HL-60/S4 treated with retinoic acid at 250 ng/mL for 4 days and 3 days (cell line): ENCODE measurements around the gene LY6G6F.
"Not testable (repeated sequence)": the region's sequence is repeated elsewhere in the genome, so short reads cannot be mapped to it uniquely, and the experiment has no call there.

Experiments used
- in situ Hi-C: fragments of 300-500 bp; cut with MboI; formaldehyde crosslinking; loops from 2 replicates; pipeline ENCODE4 v1.7.0; 2022; ENCODE audit warnings: low sequenced_read_pairs

Gene LY6G6F

DNA sequence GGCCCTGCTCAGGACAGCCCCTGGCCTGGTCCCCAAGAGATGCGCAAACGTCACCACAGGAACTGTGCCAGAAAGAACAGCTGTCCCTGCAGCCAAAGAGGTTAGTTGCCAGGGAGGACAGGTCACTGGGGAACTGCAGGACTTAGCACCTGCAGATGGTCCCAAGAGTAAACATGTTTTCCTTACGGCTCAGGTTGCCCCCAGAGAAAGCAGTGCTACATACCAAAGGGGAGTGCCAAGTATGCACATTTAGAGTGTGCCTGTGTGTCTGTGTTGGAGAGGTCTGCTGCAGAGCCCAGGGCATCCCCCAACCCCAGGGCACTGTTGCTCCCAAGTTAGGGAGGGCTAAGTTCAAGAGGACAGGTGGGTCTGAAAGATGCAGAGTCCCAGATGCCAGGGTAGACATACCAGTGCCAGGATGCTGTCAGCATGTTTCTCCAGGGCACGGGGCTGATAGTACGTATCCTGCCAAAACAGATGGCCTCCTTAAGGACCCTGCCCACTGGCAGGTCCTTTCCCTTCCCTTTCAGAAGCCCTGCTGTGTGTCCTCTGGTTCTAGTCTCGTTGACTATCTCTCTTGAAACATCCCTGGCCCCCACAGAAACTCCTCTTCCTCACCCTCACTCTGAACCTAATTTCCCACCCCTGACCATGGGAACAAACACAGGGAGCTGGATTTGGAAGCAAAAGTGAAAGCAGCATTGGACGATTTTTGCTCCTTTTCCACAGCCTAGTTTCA lies 4.8 kb upstream of the LY6G6F start:
- in situ Hi-C loops, result no loop called here

DNA sequence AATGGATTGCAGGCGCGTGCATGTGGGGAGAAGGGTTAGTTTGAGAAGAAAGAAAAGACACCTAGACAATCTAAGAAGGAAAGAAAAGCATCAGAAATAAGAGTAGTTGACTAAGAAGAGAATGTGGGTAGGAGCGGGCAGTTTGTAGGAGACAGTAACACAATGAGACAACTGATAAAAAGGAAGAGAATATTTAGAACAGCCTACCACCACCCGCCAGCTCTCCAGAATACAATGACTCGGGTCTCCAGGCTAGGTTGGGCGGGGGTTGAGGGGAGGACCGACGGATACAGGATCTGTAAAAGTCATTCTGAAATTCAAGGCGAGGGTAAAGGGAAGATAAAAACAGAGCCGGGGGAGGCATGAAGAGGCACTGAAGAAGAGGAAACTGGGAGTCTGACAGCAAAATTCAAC lies 4.3 kb upstream of the LY6G6F start:
- in situ Hi-C loops, result no loop called here

DNA sequence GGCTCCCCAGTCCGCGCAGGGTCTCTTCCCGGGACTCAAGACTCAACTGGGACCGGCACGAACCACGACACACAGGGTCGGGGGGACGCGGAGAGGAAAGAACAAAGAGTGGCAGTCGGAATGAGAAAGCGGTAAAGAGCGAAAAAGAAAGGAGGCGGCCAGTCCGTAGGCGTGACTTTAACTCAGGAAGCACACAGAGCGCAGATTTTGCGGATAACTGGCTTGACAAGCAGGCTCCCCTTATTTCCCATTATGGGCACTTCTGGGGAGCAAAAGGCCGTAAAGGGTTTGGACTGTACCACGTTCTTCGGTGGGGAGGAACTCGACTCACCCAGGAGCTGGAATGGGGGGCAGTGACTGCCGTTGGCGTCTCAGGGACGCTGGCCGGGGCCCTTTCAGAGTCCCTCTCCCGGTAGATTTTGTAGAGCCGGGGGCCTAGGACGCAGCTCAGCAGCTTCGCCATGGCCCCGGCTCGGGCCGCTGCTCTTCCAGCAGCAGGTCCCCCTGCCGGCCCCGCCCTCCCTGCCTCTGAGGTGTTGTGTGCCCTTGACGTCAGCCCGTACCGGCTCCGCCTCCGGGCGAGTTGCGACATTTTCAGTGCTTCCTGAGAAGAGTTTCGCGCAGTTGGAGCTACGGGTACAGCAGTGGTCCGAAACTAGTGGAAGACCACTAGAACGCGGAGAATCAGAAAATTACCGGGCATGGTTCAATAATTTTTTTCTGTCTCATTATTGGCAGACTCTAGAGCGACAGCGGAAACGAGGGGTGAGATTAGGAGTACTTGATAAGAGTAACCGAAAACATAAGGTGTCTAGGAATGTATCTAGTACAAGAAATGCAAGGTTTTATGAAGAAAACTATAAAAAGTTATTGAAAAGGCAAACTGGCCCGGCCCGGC lies 3.6 kb upstream of the LY6G6F start, which contains the start of gene ABHD16A:
Gene ABHD16A (minus strand): TSS at position 506 of the 898 bp plus-strand sequence. CDS start 43 bp downstream, at position 463.
- in situ Hi-C loops, result no loop called here

DNA sequence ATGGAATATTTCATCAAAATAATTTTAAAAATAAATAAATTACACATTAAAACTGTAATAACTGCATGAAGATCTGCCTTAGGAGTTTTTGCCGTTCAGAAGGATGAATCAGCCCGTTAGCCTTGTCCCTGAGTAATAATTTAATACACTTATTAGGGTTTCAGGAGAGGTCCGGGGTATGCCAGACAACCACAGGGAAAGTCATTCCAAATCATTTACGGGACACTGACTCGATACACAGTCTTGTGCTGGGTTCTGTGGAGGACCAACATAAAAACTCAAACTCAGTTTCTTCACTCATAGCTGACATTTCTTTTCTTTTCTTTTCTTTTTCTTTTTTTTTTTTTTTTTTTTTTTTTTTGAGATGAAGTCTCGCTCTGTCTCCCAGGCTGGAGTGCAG lies 735 bp upstream of the LY6G6F start:
- in situ Hi-C loops, result no loop called here

DNA sequence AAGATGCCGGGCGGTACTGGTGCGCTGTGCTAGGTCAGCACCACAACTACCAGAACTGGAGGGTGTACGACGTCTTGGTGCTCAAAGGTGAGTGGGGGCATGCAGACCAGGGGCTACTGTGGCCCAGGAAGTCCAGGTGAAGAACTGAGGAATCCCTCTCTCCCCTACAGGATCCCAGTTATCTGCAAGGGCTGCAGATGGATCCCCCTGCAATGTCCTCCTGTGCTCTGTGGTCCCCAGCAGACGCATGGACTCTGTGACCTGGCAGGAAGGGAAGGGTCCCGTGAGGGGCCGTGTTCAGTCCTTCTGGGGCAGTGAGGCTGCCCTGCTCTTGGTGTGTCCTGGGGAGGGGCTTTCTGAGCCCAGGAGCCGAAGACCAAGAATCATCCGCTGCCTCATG lies 1.0 kb downstream of the LY6G6F start:
- in situ Hi-C loops, result no loop called here

DNA sequence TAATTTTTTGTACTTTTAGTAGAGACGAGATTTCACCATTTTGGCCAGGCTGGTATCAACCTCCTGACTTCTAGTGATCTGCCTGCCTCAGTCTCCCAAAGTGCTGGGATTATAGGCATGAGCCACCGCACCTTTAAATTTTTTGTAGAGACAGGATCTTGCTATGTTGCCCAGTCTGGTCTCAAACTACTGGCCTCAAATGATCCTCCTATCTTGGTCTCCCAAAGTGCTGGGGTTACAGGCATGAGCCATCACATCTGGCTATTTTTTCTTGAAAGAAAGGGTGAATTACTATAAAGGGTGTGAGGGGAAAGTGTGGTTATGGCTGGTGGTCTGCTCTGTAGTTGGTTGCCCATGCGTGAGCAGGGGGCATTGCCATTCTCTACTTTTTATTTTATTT lies 1.6 kb downstream of the LY6G6F start:
- in situ Hi-C loops, result no loop called here

DNA sequence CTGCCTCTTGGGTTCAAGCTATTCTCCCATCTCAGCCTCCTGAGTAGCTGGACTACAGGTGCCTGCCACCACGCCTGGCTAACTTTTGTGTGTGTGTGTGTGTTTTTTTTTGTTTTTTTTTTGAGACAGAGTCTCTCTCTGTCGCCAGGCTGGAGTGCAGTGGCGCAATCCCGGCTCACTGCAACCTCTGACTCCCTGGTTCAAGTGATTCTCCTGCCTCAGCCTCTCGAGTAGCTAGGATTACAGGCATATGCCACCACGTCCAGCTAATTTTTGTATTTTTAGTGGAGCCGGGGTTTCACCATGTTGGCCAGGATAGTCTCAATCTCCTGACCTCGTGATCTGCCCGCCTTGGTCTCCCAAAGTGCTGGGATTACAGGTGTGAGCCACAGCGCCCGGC lies 2.5 kb downstream of the LY6G6F start:
- in situ Hi-C loops, result not testable (repeated sequence)

DNA sequence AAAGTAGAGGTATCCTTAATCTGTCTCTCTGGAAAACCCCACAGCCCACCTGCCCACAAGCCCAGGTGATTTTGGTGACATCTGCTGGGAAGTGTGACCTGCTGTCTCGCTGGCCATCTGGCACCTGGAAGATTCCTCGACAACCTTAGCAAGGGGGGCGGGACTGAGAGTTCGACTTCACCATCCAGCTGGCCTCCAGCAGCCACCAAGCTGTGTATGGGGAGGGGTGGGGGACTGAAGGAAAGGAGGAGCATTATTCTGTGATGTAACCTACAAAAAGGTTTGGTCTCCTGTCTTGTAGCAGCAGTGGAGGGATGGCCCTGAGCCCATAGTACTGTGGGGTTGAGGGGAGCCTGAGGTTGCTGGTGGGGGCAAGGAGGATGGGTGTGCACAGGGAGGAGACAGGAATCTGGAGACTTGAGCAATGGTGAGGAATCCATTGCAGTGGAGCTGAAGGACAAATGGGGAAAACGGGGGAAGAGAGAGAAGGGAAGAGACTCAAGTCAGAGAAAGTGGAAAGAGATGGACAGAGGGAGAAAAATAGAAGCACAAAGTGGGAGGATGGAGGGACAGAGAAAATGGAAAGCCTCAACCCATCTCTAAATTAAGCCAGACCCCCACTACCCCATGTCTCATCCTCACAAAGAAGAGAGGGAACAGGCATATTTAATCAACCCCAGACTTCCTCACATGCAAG lies 4.0 kb downstream of the LY6G6F start:
- in situ Hi-C loops, result no loop called here

DNA sequence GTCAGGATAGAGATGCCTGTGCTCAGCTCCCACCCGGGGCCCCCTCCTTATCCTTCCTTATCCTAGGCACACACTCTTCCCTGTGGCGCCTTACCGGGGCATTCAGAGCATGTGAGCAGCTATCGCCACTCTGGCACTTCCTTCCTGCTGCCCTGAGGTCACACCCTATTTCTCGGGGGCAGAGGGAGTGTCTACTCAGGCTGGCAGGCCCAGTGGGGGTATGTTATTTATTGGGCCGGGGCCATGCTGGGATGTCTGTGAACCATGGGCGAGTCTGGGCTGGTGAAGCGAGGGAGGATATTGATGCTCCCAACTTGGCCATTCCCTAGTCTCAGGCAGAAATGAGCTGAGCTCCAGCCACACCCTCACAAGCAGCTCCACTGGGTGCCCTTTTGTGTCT lies 4.6 kb downstream of the LY6G6F start:
- in situ Hi-C loops, result no loop called here

DNA sequence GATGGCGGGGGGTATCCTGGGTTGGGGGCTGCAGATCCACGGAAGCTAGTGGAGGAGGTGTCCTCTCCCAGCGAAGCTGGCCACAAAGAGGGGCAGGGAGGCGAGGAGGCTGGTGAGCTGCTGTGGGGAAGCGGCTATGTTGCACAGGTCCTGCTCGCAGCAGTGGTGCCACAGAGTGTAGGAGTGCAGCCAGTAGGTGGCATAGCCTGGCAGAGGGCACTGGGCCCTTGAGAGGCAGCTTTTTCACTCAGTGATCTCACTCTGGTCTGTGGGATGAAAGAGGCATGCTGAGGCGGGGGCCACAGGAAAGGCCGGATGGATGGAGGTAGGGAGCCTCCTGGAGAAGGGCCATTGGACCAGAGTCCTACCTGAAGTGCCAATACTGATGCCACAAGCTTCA lies 5.6 kb downstream of the LY6G6F start:
- in situ Hi-C loops, result no loop called here

DNA sequence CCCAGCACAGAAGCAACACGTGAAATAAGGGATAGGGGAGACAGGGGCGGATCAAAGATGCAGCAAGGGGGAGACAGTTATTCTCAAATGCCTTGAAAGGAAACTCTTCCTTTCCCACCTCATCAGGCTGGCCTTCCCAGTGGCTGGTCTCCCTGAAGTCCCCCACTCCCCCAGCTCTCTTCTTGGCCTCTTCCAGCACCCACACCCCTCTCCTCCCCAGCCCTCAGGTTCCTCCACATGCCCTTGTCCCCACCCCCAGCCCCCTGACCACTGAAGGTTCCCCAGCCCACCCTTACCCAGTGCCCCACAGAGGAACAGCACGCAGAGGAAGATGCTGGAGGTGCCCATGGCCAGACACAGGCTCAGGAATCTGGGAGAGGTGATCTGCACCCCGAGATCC lies 6.8 kb downstream of the LY6G6F start:
- in situ Hi-C loops, result no loop called here

DNA sequence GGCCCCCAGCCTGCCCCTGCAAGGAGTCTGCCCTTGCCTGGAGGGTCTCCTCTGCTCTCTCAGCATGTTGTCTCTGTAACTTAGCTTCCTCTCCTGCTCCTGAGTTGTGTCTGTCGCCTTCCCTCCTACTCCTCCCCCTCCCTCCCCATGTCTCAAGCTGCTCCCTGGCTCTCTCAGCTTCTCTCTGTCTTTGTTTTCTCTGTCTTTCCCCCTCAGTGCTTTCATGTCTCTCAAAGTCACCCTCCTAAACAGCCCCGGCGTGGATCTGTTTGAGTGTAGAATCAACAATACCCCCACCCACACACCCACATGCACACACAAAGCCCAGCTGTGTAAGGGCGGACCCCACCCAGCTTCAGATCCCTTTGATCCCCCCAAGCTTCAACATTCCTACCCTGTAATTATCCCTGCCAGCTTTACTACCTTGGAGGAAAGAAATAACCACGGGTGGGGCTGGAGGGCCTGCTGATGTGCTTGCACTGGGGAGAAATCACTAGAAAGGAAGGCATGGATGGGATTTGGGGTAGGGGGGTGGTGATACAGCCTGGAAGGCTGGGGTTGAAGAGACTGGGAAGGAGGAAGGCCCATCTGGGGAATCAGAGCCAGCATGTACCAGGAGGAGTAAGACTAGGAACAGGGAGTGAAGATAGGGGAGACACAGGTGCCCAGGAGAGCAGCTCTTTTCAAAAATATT lies 7.5 kb downstream of the LY6G6F start:
- in situ Hi-C loops, result no loop called here

DNA sequence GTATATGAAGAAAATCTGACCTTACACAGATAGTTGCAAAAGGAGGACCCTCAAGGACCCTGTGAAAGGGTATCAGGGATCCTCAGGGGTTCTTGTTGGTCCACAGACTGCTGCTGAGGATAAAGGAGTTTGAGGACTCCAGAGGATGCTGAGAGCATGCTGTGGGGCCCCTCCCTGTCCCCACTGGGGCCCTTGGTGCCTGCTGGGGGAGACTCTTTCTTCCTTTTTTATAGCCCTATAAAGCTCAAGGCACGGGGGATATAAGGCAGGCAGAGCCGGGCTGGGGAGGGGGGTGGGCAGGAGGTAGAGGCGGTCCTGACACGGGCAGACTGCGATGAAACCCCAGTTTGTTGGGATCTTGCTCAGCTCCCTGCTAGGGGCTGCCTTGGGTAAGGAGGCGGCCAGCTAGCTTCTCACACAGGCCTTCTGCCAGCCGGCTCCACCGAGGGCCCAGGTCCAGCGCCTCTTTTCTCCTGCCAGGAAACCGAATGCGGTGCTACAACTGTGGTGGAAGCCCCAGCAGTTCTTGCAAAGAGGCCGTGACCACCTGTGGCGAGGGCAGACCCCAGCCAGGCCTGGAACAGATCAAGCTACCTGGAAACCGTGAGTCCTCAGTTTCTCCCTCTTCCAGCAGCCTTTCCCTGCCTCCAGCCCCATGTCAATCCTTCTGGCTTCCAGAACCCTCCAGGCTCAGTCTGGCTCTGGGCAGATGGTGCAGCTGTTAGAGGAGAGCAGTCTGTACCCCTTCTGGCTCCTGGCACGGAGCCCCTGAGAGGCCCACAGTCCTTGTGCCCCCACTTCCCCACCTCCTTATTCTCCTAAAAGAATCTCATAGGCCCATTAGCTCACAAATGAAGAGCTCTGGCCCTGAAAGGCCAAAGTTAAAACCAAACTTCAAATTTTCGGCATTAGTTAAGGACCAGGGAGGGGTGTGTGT lies 8.6 kb downstream of the LY6G6F start, which contains the start of gene LY6G6D:
Gene LY6G6D (plus strand): TSS at position 327 of the 937 bp plus-strand sequence. CDS start 8 bp downstream, at position 335.
- in situ Hi-C loops, result no loop called here

DNA sequence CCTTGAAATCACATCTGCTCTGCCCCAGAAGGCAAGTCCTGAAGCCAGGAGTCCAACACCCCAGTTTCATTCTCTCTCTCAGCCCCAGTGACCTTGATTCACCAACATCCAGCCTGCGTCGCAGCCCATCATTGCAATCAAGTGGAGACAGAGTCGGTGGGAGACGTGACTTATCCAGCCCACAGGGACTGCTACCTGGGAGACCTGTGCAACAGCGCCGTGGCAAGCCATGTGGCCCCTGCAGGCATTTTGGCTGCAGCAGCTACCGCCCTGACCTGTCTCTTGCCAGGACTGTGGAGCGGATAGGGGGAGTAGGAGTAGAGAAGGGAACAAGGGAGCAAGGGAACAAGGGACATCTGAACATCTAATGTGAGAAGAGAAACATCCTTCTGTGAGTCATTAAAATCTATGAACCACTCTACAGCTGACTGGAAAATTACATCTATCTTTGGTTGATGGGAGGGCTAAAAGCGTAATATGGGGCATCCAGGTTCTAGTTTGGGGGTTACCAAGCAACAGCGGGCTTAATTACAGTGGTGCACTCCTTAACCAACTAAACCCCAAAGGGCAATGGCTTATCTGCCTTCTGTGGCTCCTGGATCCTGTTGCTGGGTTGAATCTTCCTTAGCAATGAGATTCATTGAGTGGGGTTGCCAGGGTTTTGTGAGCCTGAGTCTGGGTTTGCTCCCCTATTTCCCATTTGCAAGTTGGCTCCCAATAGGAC lies 11.0 kb downstream of the LY6G6F start:
- in situ Hi-C loops, result no loop called here

DNA sequence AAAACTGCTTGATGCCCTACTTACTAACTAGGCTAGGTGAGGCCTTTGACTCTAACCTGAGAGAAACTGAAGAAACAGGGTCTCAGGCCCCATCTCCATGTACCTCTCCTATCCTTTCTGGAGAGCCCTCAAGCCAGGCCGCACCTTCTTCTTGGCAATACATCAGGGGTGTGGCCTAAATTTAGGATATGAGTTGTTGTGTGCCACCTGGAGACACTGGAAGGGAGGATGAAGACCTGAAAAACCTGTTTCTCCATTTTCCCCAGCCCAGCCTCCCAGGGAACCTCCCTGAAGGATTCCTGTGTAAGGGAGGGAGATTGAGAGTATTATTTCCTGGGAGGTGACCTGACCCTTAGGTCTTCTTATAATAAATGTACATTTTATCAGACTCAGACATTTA lies 11.6 kb downstream of the LY6G6F start:
- in situ Hi-C loops, result no loop called here

DNA sequence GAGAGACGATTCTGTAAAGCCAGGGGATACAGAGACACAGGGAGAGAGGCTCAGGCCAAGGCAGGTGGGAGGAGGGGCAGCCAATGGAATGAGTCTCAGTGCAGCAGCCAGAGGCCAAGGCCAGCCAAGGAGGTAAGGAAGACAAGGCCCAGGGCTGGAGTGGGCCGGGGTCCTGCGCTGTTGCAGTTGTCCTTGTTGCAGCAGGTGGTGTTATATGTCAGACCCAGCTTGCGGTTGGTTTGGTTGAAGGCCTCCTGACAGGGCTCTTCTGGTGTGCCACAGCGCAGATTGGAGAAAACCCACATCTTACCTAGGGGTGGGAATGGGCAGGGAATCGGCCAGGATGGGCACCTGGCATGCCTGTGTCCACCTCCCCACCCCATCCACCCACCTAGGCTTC lies 12.3 kb downstream of the LY6G6F start:
- in situ Hi-C loops, result no loop called here

DNA sequence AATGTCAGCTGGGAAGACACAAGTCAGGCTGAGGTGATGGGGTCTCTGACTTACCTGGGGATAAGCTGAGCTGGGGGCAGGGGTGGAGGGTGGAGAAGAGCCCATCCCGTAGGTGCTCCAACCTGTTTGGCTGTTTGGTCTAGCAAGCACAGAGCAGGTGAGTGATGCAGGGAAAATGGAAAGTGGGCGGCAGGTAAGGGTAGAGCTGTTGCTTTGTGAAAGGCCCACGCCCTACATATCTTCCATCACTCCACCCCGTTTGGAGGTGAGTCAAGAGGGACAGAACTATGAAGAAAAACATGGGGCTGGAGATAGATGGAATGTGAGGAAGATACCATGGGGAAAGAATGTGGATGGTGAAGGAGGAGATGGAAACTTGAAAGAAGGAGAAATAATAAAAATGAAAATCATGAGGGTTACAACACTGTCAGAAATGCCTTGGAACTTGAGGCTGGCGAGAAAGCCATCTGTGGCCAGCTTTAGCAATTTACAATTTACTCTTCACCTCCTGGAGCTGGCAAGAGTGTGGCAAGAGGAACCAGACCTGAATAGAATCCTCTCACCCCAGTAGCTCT lies 13.6 kb downstream of the LY6G6F start:
- in situ Hi-C loops, result no loop called here

DNA sequence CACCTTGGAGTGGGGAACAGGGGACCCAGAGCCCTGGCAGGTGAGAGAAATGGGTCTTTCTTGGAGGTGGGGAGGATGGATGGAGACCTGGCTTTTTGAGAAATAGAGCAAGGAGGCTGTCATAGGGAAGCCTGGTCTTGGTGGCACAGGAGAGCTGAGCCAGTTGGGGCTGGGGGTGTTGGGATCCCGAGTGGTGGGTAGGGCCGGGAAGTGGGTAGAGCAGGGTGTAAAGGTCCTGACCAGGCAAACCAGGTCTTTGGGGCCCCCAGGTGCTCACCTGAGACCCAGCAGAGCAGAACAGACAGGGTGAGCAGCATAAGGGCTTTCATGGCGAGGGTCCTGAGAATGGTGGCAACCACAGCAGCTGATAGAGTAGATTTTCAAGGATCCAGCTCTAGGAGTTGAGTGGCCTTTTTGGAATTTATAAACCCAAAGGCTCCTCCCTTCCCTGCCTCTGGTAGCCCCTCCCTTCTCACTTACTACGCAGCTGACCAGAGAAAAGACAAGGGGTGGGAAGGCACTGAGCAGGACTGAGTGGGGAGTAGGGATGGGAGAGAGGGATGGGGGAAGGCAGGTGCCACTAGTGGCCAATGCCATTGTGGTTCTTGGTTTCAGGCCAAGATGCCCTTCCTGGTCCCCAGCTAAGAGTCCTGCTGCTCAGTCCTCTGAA lies 14.8 kb downstream of the LY6G6F start, which contains the start of gene LY6G6C:
Gene LY6G6C (minus strand): TSS at position 396 of the 670 bp plus-strand sequence. CDS start 67 bp downstream, at position 329.
- in situ Hi-C loops, result no loop called here
